HG03442 (cell line): Measurements from ENCODE around the gene EPB41L3.
A peak's percentile ranks its signal among the peaks of the same experiment; 100 is the strongest.

Source experiments
- ATAC-seq: cut with Tn5 transposase; IDR thresholded peaks from one replicate; pipeline ENCODE4 v1.9.1; 2021; ENCODE audit warnings: mild to moderate bottlenecking, moderate library complexity; ENCODE audit not compliant: unreplicated experiment

The EPB41L3 gene

DNA sequence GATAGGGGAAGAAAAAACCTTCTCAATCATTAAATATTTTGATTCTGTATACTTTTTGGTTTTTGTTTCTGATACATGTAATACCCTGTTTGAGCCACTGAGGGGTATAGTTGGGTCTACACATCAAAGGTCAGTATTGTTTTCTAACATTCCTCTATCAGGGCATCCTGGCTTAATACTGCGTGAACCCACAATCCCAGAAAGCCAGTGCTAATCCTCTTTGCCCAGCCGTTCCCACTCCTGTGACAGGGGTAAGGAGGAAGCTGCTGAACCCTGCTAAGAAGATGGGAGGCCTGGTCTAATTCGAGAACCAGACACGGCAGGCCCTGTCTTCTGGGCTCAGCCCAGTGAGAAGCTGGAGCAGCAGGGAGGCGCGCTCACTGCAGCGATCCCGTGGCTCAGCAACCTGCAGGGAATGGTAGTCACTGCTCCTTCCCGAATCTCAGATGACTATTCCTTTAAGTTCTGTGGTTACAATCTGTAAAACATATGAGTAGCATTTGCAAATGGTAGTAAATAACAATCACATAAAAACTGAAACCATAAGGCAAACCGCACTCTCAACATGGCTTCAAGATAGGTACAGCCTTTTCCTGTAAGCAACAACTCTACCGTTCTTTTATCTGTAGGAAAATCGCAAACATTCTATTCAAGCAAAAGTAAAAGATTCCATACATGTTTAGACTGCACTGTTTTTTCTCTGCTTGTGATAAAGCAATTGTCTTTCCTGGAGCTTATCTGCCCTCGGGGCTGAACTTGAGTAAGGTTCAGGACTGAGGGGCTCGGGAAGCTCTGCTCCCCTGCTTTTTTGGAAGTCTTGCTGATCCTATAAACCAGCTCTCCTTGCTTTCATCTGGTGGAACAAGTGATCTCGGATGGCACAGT, 87.0 kb downstream of the EPB41L3 start:
- peak; percentile 77 for ATAC-seq

DNA sequence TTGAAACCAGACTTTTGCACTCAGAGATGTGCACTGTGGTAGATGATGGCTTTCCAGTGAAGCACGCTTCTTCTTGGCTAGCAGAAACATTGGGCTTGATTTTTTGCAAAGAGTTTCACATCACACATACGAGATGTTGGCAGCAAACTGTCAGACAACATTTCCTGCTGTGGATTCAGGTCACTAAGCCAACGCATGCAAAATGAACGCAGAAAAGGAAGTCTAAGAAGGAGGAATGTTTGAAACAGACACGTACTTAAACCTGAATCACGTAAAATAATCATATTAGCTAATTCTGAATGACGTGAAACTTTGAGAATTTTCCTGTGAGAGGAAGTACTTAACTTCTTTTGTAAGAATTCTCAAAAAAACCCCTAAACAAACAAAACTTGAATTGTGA, 88.1 kb downstream of the EPB41L3 start:
- no peak for ATAC-seq

DNA sequence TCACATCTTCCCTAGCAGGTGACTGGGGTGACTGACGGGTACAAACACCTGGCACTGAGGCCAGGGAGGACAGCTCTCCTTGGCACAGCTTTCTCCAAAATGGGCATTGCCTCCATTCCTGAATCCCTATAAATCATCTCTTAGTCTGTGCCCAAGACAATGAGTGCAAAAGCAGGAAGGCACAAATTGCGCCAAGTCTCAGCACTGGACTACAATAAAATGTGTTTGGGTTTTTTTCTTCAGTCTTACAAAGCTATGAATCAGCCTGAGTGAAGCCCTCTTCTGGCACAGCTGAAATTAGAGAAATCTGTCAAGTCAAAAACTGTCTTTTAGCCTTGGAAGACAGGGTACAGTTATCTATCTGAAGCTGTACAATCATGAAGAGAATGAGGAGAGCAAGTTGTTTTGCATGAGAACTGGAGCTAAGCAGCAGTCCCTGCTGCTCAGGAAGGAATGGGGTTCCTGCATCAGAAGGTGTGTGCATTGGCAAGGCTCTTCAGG, 90.8 kb downstream of the EPB41L3 start:
- ATAC-seq = no peak

DNA sequence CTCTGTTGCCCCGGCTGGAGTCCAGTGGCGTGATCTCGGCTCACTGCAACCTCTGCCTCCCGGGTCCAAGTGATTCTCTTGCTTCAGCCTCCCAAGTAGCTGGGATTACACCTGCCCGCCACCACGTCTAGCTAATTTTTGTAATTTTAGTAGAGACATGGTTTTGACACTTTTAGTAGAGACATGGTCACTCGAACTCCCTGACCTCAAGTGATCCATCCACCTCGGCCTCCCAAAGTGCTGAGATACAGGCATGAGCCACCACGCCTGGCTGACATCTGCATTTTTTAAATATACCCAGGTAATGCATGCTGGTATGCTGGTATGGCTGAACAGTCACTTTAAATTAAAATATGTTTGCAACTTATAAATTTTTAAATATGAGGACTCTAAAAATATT, 91.9 kb downstream of the EPB41L3 start:
- ATAC-seq = no peak

DNA sequence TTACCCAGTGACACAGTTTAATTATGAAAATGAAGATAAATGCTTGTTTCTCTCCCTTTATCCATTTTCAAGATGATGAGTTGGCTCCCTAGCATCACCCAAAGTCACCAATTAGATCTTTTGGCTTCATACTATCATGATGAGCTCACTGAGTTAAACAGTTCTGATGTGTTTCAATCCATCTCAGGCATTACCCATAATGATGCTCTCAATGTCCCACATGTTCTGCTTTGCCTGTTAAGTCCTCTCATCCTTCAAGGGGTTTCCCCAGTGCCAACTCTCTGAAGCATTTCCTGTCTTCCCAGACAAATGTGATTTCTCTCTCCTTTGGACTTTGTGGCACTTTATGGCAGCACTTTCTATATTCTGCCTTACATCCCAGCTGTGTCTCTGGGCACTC, 92.6 kb downstream of the EPB41L3 start:
- no peak for ATAC-seq

DNA sequence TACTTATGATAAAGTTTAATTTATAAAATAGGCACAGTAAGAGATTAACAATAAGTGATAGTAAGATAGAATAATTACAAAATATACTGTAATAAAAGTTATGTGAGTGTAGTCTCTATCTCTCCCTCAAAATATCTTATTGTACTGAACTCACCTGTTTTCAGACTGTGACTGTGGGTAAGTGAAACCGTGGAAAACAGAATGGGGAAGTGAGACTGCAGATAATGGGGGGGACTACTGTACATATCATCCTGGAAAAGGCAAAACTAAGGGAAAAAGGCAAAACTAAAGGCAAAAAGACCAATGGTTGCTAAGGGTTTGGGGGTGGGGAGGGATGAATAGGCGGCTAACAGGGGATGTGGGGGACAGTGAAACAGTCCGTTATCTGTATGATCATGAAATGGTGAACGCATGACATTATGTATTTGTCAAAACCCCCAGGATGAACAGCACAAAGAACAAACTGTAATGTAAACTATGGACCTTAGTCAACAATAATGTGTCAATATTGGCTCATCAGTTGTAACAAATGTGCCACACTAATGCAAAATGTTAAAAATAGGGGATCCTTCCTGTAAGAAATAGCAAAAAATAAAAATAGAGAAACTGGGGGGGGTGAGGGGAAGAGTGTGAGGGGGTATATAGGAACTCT, 93.8 kb downstream of the EPB41L3 start:
- ATAC-seq = no peak

DNA sequence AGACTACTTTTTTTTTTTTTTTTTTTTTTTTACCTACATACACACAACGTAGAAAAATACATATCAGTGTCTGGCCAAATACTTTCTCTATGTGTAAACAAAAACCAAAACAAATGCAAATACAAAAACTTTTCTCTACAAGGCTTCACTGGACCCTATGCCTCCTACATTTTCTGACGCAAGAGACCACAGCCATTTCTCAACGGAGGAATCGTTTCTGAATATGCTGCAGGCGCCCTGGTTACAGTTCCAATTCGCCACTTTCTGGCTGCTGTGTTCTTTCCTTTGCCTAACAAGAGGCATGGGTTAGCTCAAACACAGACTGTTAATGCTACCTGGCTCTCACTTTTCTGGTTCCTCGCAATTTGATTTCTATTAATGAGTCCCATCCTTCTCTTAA, 96.4 kb downstream of the EPB41L3 start:
- ATAC-seq = no peak

DNA sequence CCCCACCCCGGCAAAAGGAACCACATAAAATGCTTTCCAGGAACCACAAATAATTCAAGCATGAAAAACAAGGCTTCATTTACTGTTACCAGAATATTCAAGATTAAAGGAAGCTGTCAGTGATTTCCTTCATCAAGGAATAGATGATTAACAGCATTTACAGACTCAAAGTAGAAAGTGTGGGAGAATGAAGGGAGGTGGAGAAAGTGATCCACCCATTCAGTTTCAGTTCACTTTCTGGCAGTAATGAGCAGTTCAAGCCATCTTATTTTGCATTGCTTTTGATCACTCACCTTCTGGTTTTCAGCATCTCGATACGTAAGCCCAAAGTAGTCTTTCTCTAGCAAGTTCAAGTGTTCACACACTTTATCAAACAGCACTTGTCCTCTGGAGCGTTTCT, 99.0 kb downstream of the EPB41L3 start:
- no peak for ATAC-seq

DNA sequence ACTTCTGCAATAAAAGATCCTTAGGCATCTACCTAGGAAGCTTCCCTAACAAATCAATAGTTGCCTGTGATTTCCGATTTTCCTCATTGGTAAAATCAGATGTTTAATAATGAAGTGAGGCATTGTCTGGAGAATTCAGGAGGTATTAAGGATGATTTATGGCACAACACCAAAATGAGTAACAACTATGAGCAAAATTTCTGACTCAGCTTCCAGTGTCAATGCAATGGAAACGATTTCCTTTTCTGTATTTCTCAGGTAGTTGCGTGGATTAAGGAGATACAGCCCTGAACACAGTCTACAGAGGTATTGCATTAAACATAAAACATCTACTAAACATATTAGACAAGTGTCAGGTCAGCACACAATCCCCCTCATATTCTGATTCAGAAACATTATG, 99.5 kb downstream of the EPB41L3 start:
- no peak for ATAC-seq

DNA sequence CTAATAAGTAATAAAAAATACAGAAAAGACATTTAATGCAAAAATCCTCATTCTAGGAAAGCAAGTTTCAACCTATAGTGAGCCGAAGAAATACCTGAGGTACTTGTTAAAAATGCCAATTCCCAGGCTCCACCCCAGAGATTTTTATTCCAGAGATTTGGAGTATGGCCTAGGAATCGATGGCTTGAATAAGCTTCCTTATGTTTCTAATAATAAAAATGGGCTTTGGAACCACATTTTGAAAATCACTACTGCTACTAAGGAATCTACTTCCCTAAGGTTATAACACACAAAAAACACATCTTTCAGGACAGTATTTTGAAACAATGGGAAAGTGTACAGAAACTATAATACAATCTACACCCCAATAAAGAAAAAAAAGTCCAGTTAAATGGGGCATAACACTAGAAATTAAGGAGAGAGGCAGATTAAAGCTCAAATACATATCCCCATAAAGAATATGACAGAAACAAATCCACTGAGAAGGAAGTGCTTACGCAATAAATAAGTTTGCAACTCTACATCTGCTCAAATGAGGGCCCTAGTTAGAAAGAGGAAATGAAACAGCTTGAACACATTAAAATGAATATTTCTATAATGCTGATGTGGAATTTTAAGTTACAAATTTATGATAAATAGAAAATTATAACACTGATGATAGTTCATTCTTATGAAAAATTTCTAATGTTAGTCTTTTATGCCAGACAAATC, 103.7 kb downstream of the EPB41L3 start:
- no peak for ATAC-seq

DNA sequence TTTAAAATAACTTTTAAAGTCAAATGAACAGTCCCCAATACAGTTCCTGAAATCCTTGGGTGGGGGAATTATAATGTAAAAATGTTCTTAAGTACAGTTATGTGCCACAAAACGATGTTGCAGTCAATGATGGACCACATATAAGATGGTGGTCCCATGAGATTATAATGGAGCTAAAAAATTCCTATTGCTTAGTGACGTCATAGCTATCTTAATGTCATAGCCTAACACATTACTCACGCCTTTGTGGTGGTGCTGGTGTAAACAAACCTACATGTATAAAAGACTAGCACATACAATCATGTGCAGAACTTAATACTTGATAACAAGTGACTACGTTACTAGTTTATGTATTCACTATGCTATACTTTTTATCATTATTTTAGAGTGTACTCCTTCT, 109.4 kb downstream of the EPB41L3 start:
- ATAC-seq = no peak

DNA sequence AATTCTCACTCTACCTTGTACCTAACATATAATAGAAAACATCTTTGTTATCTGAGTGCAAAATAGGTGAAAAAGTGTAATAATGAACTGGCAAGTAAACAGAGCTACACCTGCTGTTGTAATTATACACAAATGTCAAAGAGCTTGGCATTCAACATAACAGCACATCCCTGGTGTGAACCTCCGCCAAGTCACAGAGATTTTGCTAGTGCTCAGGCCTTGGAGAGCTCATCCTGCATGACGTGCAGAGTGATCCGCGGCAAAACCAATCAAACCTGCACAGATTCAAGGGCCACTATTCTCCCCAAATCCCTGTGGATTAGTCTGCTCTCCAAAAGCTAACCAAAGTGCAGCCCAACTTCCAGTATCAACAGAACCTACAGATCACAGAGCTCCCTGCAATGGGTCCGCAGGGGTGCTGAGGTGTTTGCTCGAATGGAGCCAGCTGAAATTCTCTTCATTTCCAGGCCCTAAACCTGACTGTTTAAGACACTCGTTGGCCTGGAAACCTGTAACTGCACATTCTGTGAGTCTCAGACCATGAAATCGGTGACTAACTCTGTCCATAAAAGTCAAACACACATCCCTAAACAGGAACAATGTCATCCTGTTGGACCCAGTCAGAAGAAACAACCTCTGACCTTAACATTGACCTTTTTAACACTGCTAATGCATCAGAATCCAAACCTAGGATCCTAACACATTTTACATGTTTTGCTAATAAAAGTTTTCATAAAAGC, 111.8 kb downstream of the EPB41L3 start:
- ATAC-seq = no peak

DNA sequence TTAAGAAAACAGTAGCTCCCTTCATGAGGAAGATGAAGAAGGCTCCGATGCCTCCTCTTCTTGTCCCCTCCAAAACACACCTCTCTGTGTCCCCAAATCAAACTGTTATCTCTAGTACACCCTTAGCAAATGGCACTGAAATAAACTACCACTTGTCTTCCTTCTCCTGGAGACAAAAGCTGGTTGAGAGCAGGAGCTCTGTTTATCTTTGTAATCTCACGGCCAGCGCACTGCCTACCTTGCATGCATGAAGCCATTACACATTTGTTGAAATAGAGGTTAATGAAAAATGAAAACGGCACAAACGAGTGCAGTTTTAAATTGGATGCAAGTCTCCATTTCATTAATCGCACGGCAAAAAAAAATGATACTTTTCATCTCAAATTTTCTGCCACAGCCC, 113.7 kb downstream of the EPB41L3 start:
- no peak for ATAC-seq

DNA sequence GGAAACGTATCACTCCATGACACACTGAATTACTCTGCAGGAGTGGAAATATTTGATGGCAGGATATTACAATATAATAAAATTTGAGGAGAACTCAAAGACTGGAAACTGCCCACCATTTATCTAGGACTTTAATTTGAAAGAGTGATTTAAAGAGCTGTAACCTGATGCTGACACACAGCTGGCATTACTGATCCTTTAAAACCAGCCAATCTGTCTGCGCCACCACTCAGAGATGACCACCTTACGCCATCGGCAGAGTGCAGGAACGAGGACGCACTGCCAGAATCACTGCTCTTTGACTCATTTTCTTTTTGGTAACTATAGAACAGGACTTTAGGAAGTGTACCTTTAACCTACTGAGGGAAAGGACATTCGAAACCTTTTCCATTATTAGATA, 114.1 kb downstream of the EPB41L3 start:
- no peak for ATAC-seq

DNA sequence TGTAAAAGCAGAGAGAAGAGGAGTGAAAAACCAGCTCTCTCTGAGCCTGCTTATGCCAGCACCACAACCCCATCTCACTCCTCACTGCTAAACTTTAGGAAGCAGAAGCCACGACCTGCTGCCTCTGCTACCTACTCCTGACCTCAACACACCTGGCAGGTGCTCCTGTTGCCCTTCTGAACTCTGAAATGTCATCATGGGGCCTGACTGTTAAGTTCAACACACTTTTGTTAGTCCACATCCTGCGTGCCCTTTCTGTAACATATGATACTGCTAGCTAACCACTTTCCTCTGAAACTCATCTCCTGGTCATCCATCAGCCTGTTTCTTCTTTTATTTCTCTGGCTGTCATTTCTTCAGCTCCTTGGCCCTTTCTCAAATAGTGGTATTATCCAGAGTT, 118.1 kb downstream of the EPB41L3 start:
- ATAC-seq = no peak

DNA sequence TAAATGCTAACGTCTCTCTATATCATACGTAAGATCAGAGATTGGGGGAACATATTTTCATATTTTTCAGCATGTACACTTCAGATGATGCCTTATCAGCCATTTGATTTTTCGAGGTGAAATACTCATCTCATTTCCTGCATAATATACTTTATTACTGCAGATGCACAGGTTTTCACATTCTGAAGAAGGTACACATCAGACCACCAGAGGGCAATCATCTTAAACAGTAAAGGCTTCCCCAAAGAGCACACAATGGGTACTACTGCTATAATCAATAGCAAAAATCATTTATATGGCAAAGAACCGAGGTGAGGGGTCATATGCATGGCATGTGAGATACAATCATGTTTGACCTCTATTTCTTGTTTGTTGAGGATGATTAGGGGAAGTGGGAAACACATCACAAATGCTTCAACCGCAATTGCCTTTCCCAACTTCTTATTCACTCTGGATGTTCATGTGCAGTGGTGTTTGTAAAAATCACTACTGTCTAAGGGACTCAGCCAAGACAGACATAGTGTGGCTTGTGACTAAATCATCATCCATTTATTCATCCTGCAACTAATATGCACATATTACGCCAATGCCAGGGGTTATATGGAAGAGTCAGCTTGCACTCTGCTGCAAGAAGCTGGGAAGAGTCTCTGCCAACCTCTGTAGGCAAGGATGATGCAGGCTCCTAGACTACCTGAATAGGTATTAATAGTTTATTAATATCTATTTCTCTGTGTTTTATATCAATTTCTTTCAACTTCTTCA, 118.7 kb downstream of the EPB41L3 start:
- ATAC-seq = no peak

DNA sequence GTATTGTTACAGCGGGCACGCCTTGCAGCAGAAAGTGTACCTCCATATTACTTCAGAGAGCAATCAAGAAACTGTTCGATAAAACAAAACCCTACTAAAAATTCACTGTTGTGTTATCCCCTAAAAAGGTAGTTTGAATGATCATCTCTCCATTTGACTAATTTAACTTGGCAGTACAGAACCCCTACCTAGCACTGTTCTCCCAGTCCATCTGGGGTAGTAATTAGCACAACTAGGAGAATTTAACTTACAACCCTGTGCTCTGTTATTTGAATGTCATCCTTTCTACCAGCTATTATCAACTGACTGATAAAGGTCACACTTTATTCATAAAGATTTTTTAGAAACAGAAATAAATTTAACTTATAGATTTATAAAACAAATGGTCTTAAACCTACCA, 121.2 kb downstream of the EPB41L3 start:
- ATAC-seq = no peak

DNA sequence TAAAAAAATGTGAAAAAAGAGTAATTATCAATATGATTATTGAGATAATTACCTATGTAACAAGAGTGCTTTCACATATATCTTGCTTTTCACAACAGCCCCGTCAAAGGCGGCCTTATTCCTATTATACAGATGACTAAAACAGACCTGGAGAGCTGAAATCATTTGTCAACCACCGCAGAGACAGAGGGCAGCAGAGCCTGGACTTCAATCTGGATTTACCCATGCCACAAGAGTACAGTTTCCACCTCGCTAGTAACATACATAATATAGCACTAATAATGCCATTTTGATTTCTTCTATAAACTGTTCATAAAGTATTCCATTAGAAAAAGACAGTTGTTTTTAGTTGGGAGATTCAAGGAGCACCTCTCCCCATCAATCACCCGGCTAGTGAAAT, 121.8 kb downstream of the EPB41L3 start:
- ATAC-seq = no peak

DNA sequence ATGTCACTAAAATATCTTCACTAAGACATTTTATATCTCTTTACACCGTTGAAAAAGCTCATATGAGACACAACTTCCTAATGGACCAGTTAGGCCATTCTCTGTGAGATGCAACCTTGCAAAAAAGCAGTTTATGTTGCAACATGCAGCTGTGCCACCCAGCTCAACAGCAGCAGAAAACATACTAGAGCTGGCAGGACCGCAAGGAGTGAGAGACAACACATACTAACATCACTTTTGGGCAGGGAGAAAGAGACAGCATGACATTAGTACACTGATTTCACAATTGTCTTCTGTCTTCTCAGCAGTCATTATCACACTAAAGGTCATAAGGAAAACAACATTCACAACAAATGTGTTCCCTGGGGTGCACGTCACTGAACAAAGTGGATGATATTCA, 122.9 kb downstream of the EPB41L3 start:
- no peak for ATAC-seq

DNA sequence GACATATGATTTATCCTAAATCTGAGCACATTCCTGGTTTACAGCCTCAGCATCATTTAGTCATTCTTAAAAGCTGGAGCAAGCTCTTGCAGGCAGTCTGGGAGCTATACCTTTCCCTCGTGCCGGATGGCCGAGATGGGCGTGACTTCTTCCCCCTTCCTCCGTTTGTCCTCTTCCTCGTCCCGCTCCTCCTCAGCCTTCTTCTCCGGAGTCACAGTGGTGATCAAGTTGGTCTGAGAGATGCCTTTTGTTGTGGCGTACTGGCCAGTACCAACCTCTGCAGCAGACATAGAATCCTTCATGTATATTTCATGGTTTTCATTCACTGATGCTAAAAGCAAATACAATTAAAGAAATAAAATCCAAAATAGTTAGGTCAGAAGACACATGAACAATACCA, 124.2 kb downstream of the EPB41L3 start:
- no peak for ATAC-seq
